Measurements from ENCODE around the gene IYD.

The IYD gene

GRCh38 chr6:150395388-150396009, 26.7 kb downstream of the IYD start:
- peak; percentile 27 for DNase-seq

GRCh38 chr6:150403458-150404246, 34.8 kb downstream of the IYD start:
- no peak for DNase-seq

GRCh38 chr6:150406948-150407347, 38.1 kb downstream of the IYD start:
- DNase-seq: no peak

GRCh38 chr6:150408842-150409241, 40.0 kb downstream of the IYD start:
- DNase-seq: no peak

- no peak for DNase-seq
Measured at GRCh38 chr6:150409576-150410066, 40.8 kb downstream of the IYD start.

GRCh38 chr6:150410399-150410798, 41.6 kb downstream of the IYD start:
- DNase-seq: no peak

- no peak for DNase-seq
Measured at GRCh38 chr6:150410906-150411305, 42.1 kb downstream of the IYD start.

GRCh38 chr6:150412221-150412620, 43.4 kb downstream of the IYD start:
- no peak for DNase-seq

- DNase-seq: no peak
Measured at GRCh38 chr6:150413198-150413597, 44.4 kb downstream of the IYD start.

- DNase-seq: no peak
Measured at GRCh38 chr6:150413781-150414281, 45.0 kb downstream of the IYD start.

- DNase-seq: no peak
Measured at GRCh38 chr6:150416128-150416527, 47.3 kb downstream of the IYD start.

- no peak for DNase-seq
Measured at GRCh38 chr6:150417250-150417649, 48.4 kb downstream of the IYD start.

- peak; percentile 30 for DNase-seq
Measured at GRCh38 chr6:150417899-150418826, 49.4 kb downstream of the IYD start.

- peak; percentile 68 for DNase-seq
Measured at GRCh38 chr6:150418827-150419594, 50.2 kb downstream of the IYD start.

GRCh38 chr6:150420428-150420827, 51.6 kb downstream of the IYD start:
- no peak for DNase-seq

- DNase-seq: no peak
Measured at GRCh38 chr6:150420926-150421325, 52.1 kb downstream of the IYD start.

- DNase-seq: no peak
Measured at GRCh38 chr6:150425508-150425907, 56.7 kb downstream of the IYD start.

- no peak for DNase-seq
Measured at GRCh38 chr6:150426198-150426597, 57.4 kb downstream of the IYD start.

- no peak for DNase-seq
Measured at GRCh38 chr6:150427037-150427602, 58.3 kb downstream of the IYD start.

GRCh38 chr6:150427843-150428242, 59.0 kb downstream of the IYD start:
- DNase-seq: no peak

- DNase-seq: no peak
Measured at GRCh38 chr6:150430815-150431214, 62.0 kb downstream of the IYD start.

GRCh38 chr6:150435360-150435759, 66.5 kb downstream of the IYD start:
- DNase-seq: no peak
